EL (cell line): ENCODE results near the gene COBLL1.

Experiments used
- DNase-seq: peaks from one replicate; pipeline ENCODE4 v3.0.0-alpha.2; 2016

The COBLL1 gene

DNA sequence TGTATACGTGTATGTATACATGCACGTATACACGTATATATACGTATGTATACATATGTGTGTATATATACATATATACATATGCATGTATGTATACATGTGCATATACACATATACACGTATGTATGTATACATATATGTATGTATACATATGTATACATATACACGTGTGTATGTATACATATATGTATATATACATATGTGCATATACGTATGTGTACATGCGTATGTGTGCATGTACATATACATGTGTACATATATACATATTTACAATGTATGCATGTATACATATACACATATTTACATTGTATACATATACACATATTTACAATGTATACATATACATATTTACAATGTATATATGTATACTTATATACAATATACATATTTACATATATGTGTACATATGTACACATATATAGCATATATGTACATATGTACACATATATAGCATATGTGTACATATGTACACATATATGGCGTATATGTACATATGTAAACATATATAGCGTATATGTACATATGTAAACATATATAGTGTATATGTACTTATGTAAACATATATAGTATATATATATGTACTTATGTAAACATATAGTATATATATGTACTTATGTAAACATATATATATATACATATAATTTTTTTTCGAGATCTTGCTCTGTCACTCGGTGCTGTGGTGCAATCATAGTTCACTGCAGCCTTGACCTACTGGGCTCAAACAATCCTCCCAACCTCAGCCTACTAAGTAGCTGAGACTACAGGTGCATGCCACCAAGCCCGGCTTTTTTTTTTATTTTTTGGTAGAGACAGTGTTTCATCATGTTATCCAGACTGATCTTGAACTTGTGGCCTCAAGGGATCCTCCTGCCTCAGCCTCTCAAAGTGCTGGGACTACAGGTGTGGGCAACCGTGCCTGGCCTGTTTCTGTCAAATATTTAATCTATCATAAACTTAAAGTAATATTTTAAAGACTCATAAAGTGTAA, 23.2 kb downstream of the COBLL1 start:
- no peak for DNase-seq

DNA sequence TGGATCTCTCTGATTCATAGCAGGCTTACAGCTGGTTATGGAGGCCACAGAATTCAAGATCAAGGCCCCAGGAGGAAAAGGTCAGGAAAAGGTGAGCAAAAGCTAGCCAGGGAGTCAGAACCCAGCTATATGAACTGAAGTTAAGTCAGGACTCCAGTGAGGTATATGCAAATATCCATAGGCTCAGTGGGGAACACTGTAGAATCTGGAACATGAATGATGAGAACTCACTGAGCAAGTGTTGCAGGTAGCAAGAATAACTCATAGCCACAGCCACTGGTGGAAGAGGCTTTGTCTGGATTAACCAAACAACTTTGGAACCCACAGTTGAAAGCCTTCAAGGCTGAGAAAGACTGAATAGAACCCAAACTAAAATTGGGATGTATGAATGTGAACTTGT, 24.7 kb downstream of the COBLL1 start:
- DNase-seq, result no peak

DNA sequence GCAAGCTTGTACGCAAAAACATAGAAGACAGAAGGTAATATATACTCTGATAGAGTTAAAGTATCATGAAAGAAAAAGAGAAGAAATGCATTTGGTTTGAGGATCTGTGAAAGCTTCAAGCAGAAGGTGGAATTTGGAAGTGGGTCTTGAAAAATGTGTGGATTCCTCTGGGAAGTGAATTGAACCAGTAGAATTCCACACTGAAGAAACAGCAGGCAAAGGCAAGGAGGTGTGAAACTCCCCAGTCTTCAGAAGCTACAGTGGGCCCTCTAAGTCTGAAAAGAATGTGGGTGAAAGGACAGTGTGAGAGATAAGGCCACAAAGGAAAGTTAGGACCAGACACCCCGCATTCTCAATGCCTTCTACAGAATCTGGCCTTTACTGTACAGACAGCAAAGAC, 25.6 kb downstream of the COBLL1 start:
- DNase-seq, result no peak

DNA sequence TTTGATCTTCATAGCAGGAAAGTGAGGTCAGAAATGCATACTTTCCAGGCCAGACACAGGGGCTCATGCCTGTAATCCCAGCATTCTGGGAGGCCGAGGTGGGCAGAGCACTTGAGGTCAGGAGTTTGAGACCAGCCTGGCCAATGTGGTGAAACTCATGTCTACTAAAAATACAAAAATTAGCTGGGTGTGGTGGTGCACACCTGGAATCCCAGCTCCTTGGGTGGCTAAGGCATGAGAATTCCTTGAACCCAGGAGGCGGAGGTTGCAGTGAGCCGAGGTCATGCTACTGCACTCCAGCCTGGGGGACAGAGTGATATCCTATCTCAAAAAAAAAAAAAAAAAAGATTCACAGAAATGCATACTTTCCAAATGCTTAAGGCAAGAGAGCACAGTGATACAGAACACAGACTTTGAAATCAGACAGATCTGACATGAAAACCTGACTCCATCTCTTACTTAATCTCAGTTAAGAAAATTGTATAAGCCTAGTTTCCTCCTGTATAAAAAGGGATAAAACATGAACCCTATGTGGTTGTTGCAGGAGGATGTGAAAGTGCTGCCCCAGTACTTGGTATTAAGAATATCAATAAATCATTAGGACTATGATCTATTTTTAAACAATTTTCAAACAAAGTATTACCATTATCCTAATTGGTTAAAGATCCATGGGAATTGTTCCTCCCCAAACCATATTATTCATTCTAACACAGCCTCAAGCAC, 26.4 kb downstream of the COBLL1 start:
- DNase-seq, result no peak

DNA sequence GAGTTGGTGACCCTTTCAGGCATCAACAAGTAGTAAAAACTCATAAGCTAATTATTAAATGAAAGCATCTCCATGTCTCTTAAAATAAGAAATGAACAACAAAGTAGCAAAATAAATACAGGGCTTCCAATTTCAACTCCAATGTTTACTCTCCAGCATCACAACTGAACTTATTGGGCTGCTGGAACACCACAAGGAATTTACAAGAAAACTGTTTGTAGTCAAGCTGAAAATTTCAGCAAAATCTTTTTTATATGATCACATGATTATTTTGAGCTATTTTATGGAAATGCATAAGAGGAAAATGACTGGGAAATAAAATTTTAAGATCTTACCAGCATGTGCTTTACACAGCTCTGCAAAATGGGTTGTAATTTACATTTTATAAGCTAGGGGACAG, 28.1 kb downstream of the COBLL1 start:
- DNase-seq, result no peak

DNA sequence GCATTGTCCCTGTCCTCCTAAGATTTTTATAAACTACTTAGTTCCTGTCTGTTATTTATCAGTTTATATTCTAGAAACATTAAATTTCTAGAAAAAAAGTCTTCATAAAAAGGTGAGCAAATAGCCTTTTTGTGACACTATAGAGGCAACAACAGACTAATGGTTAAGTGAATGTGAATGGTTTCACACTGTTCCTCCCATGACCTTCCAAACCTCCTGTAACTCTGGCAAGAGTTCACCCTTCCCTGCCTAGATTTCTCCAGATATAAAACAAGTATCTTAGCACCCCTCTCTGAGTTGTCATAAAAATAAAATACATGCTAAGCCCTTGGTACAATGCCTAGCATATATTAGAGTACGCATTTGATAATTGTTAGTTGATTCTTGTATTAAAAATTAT, 29.2 kb downstream of the COBLL1 start:
- no peak for DNase-seq

DNA sequence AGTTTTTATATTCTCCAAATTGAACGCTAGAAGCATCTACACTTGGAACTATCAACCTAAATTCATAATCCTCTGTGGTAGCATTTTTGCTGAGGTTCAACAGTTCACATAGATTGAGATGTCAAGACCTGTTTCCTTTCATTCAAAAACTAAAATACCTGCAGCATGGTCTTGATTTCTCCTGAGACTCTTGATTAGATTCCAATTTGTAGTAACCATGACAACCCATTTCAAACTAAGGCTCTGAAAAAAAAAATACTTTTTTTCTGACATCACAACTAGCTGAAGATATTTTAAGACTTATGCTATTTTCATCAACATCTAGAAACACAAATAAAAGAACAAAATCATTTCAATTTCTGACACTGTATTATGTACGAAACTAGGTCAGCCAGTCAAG, 29.8 kb downstream of the COBLL1 start:
- DNase-seq, result no peak

DNA sequence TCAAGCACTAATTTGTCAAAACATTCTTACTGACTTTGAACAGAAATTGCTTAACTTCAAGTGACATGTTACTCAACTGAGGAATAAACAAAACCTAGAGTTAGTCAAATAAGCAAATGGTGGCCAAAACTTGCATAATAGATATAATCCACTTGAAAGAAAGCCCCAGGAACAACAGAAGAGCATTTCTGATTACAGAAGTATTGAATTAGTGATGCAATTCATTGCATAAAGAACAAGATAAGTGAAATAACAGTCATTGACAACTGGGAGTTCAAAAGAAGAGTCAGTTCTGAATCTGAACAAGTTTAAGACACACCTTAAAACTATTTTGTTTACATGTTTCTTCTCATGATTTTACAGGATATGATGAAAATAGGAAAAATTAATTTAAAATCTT, 30.8 kb downstream of the COBLL1 start:
- no peak for DNase-seq

DNA sequence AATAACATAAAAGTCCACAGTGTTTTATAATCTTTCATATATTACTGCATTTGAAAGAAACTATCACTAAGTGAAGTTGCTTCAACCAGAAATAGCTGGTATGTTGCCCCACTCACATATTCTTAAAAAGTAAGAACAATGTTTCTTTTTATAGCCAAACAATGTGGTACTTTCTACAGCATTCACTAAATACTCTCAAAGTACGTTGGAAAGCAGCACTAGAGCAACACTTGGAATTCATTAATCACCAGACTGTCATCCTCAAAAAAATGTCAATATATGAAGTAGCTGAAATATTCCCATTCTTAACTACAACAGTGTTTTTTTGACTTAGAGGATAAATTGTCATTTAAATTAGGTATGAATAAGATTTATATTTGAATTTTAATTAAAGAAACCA, 32.8 kb downstream of the COBLL1 start:
- DNase-seq, result peak; percentile 32

DNA sequence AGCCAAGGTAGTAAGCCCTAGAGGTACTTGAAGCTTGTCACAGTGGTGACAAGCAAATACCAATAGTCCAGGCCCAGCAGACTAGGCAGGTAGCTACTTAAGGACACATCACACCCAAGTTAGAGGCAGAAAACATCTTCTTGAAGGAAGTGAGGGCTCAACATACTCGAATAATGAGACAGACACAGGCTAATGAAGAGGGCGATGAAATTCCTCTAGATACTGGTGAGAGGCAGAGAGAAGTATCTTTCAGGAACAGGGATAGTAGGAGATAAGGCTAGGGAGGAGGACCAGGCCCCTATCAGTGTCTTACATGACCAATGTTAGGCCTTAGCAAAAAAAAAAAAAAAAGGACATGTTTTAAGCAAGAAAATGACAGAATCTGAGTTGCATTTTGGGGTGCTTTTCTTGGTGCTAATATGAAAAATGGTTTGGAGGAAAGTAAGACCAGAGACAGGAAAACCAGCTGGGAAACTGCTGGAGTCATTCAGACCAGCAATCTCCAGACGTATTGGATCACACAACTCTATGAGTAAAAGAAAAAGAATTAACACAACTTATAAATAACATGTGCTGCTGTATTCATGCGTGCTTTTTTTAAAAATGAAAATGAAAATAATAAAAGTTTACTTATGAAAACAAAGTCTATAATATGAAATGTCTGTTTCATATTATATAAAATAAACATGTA, 37.7 kb downstream of the COBLL1 start:
- peak; percentile 37 for DNase-seq

DNA sequence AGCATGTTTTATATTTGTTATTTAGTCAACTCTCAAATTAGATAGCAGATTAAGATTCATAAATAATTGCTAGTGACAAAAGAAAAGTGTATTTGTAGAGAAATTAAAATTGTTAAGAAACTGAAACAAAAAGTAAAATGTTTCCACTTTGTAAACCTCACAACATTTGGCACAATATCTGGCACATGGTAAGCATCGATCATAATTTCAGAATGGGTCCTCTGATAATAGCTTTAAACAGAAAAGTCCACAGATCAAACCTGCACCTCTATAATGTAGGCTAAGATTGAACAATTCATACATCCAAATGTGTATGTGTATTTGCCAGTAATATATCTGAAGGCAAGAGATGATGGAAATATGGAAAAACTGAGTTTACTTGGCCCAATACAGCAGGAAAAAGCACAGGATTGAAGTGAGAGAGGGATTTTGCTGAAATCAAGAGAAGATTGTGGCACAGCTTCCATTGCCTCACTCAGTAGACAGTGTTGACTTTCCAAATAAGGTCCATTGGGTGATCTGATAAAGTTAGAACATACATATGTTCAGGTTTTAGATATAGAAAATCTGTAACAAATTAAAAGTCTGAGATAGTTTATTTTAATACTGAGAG, 39.4 kb downstream of the COBLL1 start:
- DNase-seq, result no peak

DNA sequence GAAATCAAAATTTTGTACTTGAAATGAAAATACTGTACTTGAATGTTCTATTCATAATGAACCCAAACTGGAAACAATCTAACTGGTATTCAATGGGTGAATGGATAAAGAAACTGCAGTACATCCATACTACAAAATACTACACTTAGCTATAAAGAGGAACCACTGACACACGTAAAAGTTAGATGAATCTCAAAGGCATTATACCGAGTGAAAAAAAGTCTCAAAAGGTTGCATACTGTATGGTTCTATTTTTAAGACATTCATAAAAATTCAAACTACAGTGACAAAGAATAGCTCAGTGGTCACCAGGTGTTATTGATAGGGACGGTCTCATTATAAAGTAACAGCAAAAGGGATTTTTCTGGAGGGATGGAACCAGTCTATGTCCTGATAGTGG, 41.1 kb downstream of the COBLL1 start:
- DNase-seq, result no peak

DNA sequence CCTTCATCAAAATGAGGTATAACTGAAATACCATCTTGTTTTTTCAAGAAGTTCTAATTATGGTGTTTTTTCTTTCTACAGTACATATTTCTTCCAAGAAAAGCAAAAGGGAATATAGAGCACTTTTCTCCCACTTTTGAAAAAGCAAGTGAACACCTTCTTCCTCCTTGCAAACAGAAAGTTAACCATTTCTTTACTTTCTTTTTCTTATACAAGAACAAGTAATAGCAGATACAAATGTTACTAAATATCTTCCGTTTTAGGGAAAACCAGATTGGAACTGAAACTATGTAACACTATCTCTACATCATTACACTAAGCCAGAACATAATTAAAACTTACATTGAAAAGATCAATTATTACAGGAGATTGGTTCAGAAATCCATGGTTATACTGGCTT, 44.0 kb downstream of the COBLL1 start:
- DNase-seq, result no peak

DNA sequence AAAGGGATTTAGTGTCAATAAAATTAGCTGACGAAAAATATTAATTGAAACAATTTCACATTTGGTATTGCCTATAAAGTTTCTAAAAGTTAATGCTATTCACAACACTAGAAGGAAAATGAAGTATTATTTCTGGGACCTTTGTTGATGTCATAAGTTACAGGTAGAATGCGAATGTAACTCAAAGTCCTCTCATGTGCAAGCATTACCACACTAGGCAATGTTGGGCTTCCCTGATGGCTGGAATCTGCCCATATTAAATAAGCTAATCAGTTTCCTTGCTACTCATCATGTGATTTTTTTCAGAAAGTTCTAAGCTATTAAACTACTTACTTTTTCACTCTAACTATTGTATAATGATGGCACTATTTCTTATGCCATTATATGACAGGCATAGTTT, 44.6 kb downstream of the COBLL1 start:
- DNase-seq, result no peak

DNA sequence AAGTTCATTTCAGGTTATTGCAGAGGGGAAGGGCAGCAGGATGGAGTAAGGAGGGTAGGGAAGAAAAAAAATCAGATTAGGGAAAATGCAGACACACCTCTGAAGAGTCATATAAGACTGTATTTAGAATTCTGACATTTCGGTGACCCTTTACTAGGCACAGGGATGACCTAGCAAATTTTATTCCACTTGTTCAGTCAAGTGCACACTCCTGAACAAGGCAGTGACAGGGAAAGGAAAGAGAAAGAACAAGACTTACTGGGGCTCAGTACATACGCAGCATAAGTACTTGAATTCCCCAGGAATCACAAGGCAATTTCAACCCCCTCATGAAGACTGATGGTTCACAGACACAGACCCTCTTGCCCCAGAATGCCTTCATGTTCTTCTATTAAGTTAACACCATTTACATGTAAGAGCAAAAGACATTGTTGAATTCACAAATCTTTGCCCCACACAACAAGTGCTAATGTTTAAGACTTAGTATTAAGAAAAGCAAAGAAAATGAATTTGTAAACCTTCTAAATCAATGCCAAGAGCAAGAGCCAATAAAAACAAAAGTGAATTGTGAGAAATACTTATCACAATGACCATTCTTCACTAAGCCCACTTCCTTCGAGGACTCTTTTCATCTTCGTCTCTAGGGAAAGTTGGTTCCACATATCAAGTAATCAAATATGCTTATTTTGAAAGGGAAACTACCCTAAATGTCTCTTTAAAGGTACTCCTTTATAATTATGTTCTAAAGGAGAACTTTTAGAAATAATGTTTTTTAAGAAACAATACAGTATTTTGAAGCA, 47.0 kb downstream of the COBLL1 start:
- DNase-seq, result no peak

DNA sequence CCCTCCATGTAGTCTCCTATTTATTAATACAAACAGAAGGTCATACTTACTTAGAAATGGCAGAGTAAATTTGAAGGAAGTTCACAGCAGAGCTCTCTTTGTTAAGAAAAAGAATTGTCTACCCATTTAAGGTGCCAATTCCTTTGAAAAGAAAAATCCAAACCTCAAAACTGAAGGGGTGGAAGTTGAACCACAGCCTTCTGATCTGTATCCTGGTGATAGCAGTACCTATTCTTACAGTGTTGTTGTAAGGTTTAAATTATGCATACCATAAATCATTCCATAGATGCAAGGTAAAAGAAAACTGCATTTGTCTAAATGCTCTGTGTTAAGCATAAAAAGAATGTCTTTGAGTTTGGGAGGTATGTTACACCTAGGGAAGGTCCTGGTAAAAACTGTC, 47.6 kb downstream of the COBLL1 start:
- DNase-seq, result no peak

DNA sequence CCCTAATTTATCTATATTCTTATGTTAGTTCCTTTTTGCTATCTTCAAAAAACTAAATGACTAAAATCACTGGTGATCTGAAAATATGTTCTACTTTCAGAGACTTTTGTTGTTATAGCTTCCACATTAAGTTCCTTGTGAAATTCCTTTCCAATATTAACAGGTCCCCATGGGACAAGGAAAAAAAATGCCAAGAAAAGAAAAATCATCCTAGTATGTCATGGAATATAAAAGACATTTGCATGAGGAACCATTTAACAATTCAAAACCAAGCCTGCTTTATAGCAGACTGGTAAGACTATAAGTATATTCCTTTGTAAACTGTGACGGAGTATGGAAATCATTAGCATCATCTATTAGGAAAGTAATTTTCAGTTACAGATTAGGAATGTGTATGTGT, 48.1 kb downstream of the COBLL1 start:
- DNase-seq, result no peak

DNA sequence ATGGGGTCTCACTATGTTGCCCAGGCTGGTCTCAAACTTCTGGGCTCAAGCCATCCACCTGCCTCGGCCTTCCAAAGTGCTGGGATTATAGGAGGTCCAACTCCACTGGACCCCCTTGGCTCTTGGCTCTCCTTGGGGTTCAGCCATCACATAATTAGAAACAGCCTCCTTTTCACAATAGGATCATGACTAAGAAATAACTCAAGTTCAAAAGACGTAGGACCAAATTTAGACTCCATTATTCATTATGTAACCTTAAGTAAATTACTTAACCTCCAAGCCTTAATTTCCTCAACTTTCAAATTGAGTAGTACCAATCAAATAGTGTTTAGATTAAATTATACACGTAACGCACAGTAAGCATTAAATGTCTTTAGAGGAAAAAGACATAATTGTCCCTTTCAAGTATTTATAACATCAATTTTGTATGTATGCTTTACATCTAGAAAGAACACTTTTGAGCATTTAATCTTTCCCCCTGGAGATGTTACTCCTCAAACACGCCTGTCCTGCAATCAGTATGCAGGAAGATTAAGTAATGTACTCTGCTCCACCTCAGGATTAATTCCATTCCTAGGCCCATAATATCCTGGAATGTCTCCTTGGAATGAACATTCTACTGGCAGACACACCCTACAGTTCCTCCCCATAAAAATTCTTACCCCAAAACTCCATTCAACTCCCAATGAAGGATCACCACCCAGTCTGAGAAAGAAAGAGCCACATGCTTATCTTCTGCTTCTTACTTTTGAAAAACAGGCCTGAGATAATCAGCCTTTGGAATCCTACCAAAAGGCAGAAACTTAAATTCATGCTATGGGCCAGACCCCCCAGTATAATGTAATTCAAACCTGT, 49.1 kb downstream of the COBLL1 start:
- peak; percentile 25 for DNase-seq

DNA sequence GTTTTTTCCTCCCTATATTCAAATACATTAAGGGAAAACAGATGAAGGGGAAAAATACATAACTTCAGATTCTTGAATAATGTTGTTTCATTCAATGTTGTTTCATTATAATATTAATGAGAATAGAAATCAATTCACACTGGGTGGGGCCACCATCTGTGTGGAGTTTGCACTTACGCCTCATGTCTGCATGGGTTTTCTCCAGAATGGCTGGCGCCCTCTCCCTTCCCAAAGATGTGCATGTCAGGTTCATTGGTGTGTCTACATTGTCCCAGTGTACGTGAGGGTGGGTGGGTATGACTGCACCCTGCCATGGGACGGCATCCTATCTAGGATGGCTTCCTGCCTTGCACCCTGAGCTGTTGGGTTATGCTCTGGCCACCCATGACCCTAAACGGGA, 51.7 kb downstream of the COBLL1 start:
- DNase-seq, result no peak

DNA sequence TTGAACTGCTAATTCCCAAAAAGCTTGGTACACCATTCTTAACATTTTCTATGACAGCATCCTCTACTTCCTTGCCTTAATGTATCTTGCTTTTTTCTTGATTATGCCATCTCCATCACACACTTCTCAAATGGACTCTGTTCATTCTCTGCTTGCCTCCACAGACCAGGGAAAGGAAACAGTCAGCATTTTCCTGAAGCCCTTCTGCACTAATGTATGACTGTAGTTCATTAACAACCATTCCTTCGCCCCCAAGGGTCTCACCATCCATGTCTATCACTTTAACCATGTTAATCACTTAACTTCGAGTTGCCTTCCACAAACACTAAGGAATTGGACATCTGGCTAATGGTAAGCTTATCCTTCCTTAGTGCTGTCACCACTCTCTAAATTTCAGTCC, 54.8 kb downstream of the COBLL1 start:
- no peak for DNase-seq

DNA sequence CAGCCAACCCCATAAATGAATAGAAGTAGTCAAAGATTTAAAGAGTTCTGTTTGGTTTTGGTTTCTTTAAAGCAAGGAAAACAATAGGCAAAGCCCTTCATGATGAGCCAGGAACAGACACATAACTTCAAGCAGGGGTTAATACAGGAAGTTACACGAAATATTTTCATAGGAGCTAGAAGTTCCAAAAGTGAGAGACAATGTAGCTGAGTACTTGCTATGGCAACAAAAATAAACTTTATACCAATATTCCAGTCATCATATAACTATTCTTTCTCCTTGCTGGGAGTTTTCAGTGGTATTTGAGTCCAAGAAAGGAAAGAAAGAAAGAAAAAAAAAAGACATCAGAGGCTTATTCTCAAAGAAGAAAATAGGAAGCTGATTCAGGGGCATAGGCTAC, 56.2 kb downstream of the COBLL1 start:
- DNase-seq, result peak; percentile 20
